Karpas-422 (cell line): ENCODE data around the gene FRRS1. TPM values are rescaled to one million over a fixed set of nuclear protein-coding genes. Genes with fewer than 3 reads are reported as not detected.

Source experiments
- DNase-seq: peaks from one replicate; pipeline ENCODE4 v3.0.0-alpha.2; 2015
- H2AFZ ChIP-seq: fragments of 200-600 bp; sonication (generic); 2 replicates; pipeline ENCODE4 v1.6.1; 2014; ENCODE audit warnings: antibody characterized with exemption, low read length, mixed read lengths
- H3K27ac ChIP-seq: fragments of 200-600 bp; sonication (generic); 2 replicates; pipeline ENCODE4 v1.5.1; 2014; ENCODE audit warnings: mild to moderate bottlenecking, low read length, moderate library complexity
- H3K27me3 ChIP-seq: fragments of 200-600 bp; sonication (generic); 2 replicates; pipeline ENCODE4 v1.6.1; 2014; ENCODE audit warnings: low read length, mixed read lengths
- H3K36me3 ChIP-seq: fragments of 200-600 bp; sonication (generic); 2 replicates; pipeline ENCODE4 v1.6.1; 2014; ENCODE audit warnings: low read length, mixed read lengths; ENCODE audit not compliant: insufficient read depth
- H3K4me1 ChIP-seq: fragments of 200-600 bp; sonication (generic); 2 replicates; pipeline ENCODE4 v1.6.1; 2014; ENCODE audit warnings: mild to moderate bottlenecking, low read length, mixed read lengths
- H3K4me2 ChIP-seq: fragments of 200-600 bp; sonication (generic); 2 replicates; pipeline ENCODE4 v1.6.1; 2014; ENCODE audit warnings: low read length, low read depth, mild to moderate bottlenecking; ENCODE audit not compliant: poor library complexity, severe bottlenecking
- H3K4me3 ChIP-seq: fragments of 200-600 bp; sonication (generic); 2 replicates; pipeline ENCODE4 v1.5.1; 2014; ENCODE audit warnings: mild to moderate bottlenecking, antibody characterized with exemption, low read length, mixed read lengths
- H3K79me2 ChIP-seq: fragments of 200-600 bp; sonication (generic); 2 replicates; pipeline ENCODE4 v1.6.1; 2014; ENCODE audit warnings: mild to moderate bottlenecking, low read length, mixed read lengths
- H3K9ac ChIP-seq: fragments of 200-600 bp; sonication (generic); 2 replicates; pipeline ENCODE4 v1.6.0; 2014; ENCODE audit warnings: low read length
- H3K9me2 ChIP-seq: fragments of 200-600 bp; sonication (generic), shearing (Covaris generic); replicated peaks from 2 replicates; pipeline ENCODE4 v1.6.0; 2014; ENCODE audit warnings: mild to moderate bottlenecking, low read length, moderate library complexity; ENCODE audit not compliant: insufficient read depth
- H3K9me3 ChIP-seq: fragments of 300-700, 200-600 bp; sonication (generic); 2 replicates; pipeline ENCODE4 v1.6.1; 2014; ENCODE audit warnings: low read length, mixed read lengths
- H4K20me1 ChIP-seq: fragments of 200-600 bp; sonication (generic); 2 replicates; pipeline ENCODE4 v1.6.1; 2014; ENCODE audit warnings: mild to moderate bottlenecking, antibody characterized with exemption, low read length, low read depth; ENCODE audit not compliant: insufficient read depth
- total RNA-seq: library from RNA; depleted of rRNA; stranded (reverse); fragments of >200 nt; shearing (Covaris generic); gene quantifications from 2 replicates; pipeline ENCODE4 v1.2.3, GENCODE V29; 2014; ENCODE audit warnings: low replicate concordance

FRRS1 gene
- total RNA-seq, 1 experiment from 2014 or later: 47.1 TPM

DNA sequence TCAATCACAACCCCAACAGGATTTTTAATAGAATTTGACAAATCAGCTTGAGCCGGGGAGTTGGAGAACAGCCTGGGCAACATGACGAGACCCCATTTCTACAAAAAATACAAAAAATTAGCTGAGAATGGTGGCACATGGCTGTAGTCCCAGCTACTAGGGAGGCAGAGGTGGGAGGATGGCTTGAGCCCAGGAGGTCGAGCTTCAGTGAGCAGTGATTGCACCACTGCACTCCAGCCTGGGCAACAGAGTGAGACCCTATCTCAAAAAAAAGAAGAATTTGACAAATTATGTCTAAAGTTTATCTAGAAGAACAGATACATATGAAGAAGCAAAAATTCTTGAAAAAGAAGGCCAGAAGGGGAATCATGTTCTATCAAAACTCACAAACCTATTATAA is 43.2 kb downstream of the FRRS1 start:
- Histone ChIP-seq H3K27me3 (no peaks in the 10 kb centered on the region), H3K4me1 (peaks cover 8% of the 10 kb centered on the region), H3K9me2 (no peaks in the 10 kb centered on the region), H3K9ac (no peak overlapping the region), H3K4me3 (no peak overlapping the region), H4K20me1 (no peaks in the 10 kb centered on the region), H3K36me3 (peaks cover 39% of the 10 kb centered on the region; the same call in 1 of the 2 replicates), H3K79me2 (0 out of 2 replicates have a peak, but pooled peaks cover 5% of the 10 kb centered on the region), H3K27ac (no peak overlapping the region), H2AFZ (no peak overlapping the region), H3K4me2 (no peak overlapping the region), H3K9me3 (no peaks in the 10 kb centered on the region)
- no peak for DNase-seq

DNA sequence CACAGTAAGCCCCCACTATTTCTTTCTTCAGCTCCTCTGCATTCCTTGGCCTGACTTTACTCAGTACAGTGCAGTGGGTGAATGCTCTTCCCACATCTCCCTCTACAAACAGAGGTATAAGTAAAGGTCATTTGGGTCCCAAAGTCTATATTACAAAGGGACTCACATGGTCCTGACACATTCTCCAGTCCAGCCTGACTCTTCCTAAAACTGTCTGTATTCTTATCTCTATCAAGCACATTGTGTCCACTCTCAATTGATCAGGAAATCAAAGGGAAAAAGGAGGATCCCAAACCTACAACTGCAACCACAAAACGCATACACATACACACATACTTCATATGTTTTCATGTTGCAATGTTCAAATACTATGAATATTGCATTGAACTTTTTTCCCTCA is 49.4 kb downstream of the FRRS1 start:
- no peaks in the 10 kb centered on the region for H4K20me1 ChIP-seq
- peaks cover 35% of the 10 kb centered on the region; the same call in 1 of the 2 replicates for H3K36me3 ChIP-seq

DNA sequence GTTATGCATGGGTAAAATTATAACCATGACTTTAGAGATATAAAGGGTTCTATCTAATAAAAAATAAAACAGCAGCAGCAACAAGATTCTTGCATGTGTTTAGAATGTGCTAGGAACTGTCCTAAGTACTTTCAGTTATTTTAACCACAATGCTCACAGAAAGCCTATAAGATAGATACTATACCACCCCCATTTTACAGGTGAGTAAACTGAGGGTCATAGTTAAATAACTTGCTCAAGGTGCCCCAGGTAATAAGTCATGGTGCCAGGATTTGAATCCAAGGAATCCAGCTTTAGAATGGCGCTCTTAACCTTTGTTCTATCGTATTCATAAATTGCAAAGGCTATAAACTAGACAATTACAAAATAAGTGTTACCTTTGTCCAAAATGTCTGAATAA is 53.4 kb downstream of the FRRS1 start:
- Histone ChIP-seq H3K79me2 (no peaks in the 10 kb centered on the region), H3K27me3 (no peaks in the 10 kb centered on the region), H4K20me1 (no peaks in the 10 kb centered on the region), H3K9ac (no peak overlapping the region), H2AFZ (no peak overlapping the region), H3K4me3 (no peak overlapping the region), H3K27ac (no peak overlapping the region), H3K36me3 (peaks cover 49% of the 10 kb centered on the region; the same call in 1 of the 2 replicates), H3K9me3 (no peaks in the 10 kb centered on the region), H3K9me2 (no peaks in the 10 kb centered on the region), H3K4me1 (no peaks in the 10 kb centered on the region), H3K4me2 (no peak overlapping the region)
- DNase-seq: no peak

More for the DNA sequence above, 49.4 kb downstream of the FRRS1 start:
- Histone ChIP-seq H3K9me2 (no peaks in the 10 kb centered on the region), H3K9me3 (no peaks in the 10 kb centered on the region), H3K4me1 (peaks cover 8% of the 10 kb centered on the region), H3K9ac (no peak overlapping the region), H3K27me3 (no peaks in the 10 kb centered on the region), H3K4me3 (no peak overlapping the region), H3K4me2 (no peak overlapping the region), H3K27ac (no peak overlapping the region), H3K79me2 (no peaks in the 10 kb centered on the region), H2AFZ (no peak overlapping the region)
- DNase-seq: no peak

DNA sequence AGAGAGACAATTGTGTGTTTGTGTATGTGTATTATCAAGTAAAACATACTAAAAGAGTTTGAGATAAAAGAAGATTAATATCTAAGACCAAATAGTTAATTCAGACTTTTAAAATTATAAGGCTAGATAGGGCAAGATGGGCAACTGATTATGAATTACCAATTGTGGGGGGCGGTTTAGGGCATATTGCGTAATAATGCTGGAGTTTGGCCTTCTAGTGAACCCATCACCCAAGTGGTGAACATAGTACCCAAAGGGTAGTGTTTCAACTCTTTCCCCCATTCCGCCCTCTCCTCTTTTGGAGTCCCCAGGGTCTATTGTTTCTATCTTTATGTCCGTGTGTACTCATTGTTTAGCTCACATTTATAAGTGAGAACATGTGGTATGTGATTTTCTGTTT is 55.4 kb downstream of the FRRS1 start:
- no peak overlapping the region for H2AFZ ChIP-seq
- no peak overlapping the region for H3K4me2 ChIP-seq
- no peak for DNase-seq
- H3K4me3 ChIP-seq: no peak overlapping the region
- no peaks in the 10 kb centered on the region for H3K9me2 ChIP-seq
- no peaks in the 10 kb centered on the region for H4K20me1 ChIP-seq
- H3K9ac ChIP-seq: no peak overlapping the region
- H3K27me3 ChIP-seq: no peaks in the 10 kb centered on the region
- peaks cover 38% of the 10 kb centered on the region; the same call in 1 of the 2 replicates for H3K36me3 ChIP-seq
- no peaks in the 10 kb centered on the region for H3K79me2 ChIP-seq
- H3K4me1 ChIP-seq: no peaks in the 10 kb centered on the region
- no peak overlapping the region for H3K27ac ChIP-seq
- no peaks in the 10 kb centered on the region for H3K9me3 ChIP-seq

DNA sequence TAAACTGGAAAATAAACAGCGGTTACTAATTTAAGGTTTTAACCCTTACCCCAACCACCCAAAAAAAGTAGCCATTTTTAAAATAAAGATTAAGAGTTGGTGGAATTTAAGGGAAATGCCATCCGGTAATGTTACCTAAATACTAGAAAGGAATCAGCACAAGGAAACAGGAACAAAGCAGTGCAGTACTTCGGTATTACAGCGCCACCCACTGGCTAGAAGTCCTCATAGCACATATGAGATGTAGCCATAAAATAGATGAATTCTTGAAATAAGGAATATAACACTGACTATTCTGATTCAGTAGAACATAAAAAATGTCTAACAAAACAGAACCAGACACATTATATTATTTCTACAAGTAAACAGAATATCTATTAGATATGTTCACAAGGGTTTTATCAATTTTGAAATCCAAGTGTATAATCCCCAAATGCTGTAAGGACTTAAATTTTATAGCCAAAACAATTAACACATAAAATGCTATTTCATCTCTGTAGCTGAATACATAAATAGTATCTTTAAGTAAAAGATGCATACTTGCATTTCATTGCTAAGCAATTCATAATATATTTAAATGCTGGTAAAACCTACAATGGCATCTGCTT is 58.8 kb downstream of the FRRS1 start:
- Histone ChIP-seq H3K4me1 (no peaks in the 10 kb centered on the region), H3K4me2 (no peak overlapping the region), H3K4me3 (no peak overlapping the region), H3K79me2 (no peaks in the 10 kb centered on the region), H2AFZ (no peak overlapping the region), H3K36me3 (peaks cover 43% of the 10 kb centered on the region; the same call in 1 of the 2 replicates), H3K9me3 (no peaks in the 10 kb centered on the region), H3K27me3 (no peaks in the 10 kb centered on the region), H3K9me2 (no peaks in the 10 kb centered on the region), H4K20me1 (no peaks in the 10 kb centered on the region), H3K9ac (no peak overlapping the region), H3K27ac (no peak overlapping the region)
- DNase-seq: peak; percentile 87

DNA sequence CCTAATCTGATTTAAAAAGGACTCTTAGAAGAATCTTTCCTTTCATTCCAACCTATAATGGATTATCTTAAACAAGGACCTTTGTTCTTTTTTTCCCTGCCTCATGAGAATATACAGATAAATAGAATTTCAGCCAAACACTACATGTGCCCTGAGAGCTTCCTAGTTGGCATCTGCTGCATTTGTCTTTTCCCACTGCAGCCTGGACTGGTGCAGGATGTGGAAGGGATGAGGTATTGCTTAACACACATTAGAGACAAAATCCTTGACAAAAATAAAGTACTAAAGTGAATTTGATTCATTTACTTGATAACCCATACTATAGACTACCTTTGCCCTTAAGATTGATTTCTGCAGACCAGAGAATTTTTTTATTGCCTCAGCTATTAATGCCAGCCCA is 61.0 kb downstream of the FRRS1 start:
- Histone ChIP-seq H2AFZ (no peak overlapping the region), H3K9me2 (no peaks in the 10 kb centered on the region), H3K36me3 (peaks cover 21% of the 10 kb centered on the region; the same call in 1 of the 2 replicates), H3K27ac (no peak overlapping the region), H3K9ac (no peak overlapping the region), H3K4me3 (no peak overlapping the region), H3K27me3 (no peaks in the 10 kb centered on the region), H3K9me3 (no peaks in the 10 kb centered on the region), H3K79me2 (no peaks in the 10 kb centered on the region), H4K20me1 (no peaks in the 10 kb centered on the region), H3K4me1 (no peaks in the 10 kb centered on the region), H3K4me2 (no peak overlapping the region)
- no peak for DNase-seq

DNA sequence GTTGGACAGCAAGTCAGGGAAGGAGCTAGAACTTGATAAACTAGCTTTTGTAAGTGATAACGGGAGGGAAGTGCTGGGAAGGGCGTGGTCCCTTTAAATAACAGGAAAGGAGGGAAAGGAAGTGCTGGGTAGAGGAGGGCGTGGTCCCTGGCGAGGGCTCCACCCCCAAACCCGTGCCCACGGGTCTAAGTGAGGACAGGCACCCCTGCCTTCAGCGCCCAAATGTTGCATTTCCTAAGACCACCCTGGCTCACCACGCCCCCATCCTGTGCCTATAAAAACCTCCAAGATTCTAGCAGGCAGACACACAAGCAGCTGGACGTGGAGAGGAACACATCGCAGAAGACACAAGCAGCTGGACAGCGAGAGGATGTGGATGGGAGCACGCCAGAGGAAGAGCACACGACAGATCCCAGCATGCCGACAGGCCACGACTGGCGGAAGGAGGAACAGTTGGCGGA is 62.0 kb downstream of the FRRS1 start:
- Histone ChIP-seq H2AFZ (no peak overlapping the region), H3K9me2 (no peaks in the 10 kb centered on the region), H3K4me1 (no peaks in the 10 kb centered on the region), H3K9me3 (no peaks in the 10 kb centered on the region), H3K4me2 (no peak overlapping the region), H3K79me2 (no peaks in the 10 kb centered on the region), H4K20me1 (no peaks in the 10 kb centered on the region), H3K27ac (no peak overlapping the region), H3K27me3 (no peaks in the 10 kb centered on the region), H3K4me3 (no peak overlapping the region), H3K36me3 (peaks cover 13% of the 10 kb centered on the region; the same call in 1 of the 2 replicates), H3K9ac (no peak overlapping the region)
- no peak for DNase-seq

DNA sequence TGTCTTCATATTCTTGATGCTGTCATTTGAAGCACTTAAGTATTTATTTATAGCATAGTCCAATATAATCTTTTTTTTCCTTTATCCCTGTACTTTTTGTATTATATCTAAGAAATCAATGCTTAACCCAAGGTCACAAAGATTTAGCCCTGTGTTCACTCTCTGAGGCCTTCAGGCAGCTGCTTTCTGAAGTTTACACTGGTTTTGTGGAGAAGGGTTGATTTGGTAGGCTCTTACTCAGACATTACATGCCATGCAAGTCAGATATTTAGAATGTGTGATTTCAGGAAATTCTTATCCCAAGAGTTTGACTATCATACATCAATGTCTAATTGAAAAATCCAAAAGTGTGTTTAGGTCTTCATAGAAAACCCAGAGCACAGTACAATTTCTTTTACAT is 64.2 kb downstream of the FRRS1 start:
- H3K9me3 ChIP-seq: no peaks in the 10 kb centered on the region
- H3K9me2 ChIP-seq: no peaks in the 10 kb centered on the region
- no peaks in the 10 kb centered on the region for H3K27me3 ChIP-seq
- H3K9ac ChIP-seq: no peak overlapping the region
- H3K4me2 ChIP-seq: no peak overlapping the region
- H3K4me1 ChIP-seq: no peaks in the 10 kb centered on the region
- no peak overlapping the region for H3K27ac ChIP-seq
- no peak for DNase-seq
- H4K20me1 ChIP-seq: no peaks in the 10 kb centered on the region
- H2AFZ ChIP-seq: no peak overlapping the region
- no peaks in the 10 kb centered on the region for H3K79me2 ChIP-seq
- H3K4me3 ChIP-seq: no peak overlapping the region
- H3K36me3 ChIP-seq: peaks cover 7% of the 10 kb centered on the region; the same call in 1 of the 2 replicates
